ENCODE results near the gene CMSS1.

DNA sequence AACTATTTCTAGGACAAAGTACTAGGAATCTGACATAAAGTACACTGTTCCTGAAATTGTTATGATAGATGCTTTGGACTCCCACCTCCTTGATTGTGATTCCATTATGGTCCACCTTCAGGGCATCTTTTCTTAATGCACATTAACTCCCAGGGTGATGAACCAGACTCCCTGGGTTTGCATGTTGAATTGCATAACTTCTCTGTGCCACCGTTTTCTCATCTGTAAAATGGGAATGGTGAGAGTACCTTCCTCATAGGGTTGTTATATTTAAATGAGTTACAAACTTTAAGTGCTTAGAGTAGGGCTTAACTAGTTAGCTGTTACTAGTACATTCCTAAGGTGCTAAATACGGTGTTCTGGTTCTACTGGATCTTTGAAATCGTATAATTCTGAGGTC lies 81.9 kb downstream of the CMSS1 start:
- TF ChIP-seq, protein P1, sequence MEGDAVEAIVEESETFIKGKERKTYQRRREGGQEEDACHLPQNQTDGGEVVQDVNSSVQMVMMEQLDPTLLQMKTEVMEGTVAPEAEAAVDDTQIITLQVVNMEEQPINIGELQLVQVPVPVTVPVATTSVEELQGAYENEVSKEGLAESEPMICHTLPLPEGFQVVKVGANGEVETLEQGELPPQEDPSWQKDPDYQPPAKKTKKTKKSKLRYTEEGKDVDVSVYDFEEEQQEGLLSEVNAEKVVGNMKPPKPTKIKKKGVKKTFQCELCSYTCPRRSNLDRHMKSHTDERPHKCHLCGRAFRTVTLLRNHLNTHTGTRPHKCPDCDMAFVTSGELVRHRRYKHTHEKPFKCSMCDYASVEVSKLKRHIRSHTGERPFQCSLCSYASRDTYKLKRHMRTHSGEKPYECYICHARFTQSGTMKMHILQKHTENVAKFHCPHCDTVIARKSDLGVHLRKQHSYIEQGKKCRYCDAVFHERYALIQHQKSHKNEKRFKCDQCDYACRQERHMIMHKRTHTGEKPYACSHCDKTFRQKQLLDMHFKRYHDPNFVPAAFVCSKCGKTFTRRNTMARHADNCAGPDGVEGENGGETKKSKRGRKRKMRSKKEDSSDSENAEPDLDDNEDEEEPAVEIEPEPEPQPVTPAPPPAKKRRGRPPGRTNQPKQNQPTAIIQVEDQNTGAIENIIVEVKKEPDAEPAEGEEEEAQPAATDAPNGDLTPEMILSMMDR (IDR thresholded peaks at IDR 0.05), result no peak
- TF ChIP-seq POLR2A (IDR thresholded peaks at IDR 0.05), result no peak

Measured in Peyer's patch (tissue), 4 donors.